ENCODE results near the gene UBAP1L. TPM values are rescaled to one million over a fixed set of nuclear protein-coding genes. Genes with fewer than 3 reads are reported as not detected.

Gene UBAP1L
- total RNA-seq (ENCODE audit: low replicate concordance) = 2.6 and 6.0 TPM in 2 replicates
- long read RNA-seq = 0 reads

- Mint-ChIP-seq H3K27ac (no peak within 1 kb of the TSS), H3K4me1 (ENCODE audit: unreplicated experiment) (peaks cover 15% of the 10 kb centered on the region), H3K36me3 (peaks cover 49% of the 10 kb centered on the region), H3K4me3 (no peak within 1 kb of the TSS), H3K9me3 (no peaks in the 10 kb centered on the region), H3K27me3 (no peaks in the 10 kb centered on the region)
- DNase-seq (ENCODE audit: extremely low spot score, unreplicated experiment) = no peak
- TF ChIP-seq, protein P1, sequence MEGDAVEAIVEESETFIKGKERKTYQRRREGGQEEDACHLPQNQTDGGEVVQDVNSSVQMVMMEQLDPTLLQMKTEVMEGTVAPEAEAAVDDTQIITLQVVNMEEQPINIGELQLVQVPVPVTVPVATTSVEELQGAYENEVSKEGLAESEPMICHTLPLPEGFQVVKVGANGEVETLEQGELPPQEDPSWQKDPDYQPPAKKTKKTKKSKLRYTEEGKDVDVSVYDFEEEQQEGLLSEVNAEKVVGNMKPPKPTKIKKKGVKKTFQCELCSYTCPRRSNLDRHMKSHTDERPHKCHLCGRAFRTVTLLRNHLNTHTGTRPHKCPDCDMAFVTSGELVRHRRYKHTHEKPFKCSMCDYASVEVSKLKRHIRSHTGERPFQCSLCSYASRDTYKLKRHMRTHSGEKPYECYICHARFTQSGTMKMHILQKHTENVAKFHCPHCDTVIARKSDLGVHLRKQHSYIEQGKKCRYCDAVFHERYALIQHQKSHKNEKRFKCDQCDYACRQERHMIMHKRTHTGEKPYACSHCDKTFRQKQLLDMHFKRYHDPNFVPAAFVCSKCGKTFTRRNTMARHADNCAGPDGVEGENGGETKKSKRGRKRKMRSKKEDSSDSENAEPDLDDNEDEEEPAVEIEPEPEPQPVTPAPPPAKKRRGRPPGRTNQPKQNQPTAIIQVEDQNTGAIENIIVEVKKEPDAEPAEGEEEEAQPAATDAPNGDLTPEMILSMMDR (conservative IDR thresholded peaks at IDR 0.05) = no peak
These were observed at the start of gene UBAP1L for GRCh38 chr15:65115086-65115485. TSS of gene UBAP1L (minus strand) at chr15:65115200. CDS start at chr15:65106215, 8,985 bp downstream.

DNA sequence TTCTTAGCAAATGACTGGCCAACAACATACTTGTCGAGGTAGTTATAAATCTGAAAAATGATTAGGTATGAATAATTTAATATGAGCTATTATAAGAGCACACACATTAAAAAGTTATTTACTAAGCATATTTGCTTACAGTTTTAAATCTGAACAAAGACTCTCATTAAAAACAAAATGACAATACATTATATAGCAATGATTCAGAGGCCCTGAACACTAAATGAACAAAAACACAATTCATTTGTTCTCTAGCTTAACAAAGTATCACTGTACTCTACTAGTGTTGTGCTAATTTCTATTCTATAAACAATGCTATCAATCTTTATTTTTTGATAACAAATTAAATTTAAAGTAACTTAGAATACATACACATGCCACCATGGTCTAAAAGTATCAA, 49.1 kb upstream of the UBAP1L start:
- Mint-ChIP-seq H3K4me3 (no peak overlapping the region), H3K27me3 (no peaks in the 10 kb centered on the region), H3K36me3 (peaks cover 9% of the 10 kb centered on the region), H3K27ac (no peak overlapping the region), H3K9me3 (no peaks in the 10 kb centered on the region), H3K4me1 (ENCODE audit: unreplicated experiment) (no peaks in the 10 kb centered on the region)
- no peak for DNase-seq (ENCODE audit: extremely low spot score, unreplicated experiment)
- TF ChIP-seq, protein P1 (conservative IDR thresholded peaks at IDR 0.05) = no peak

- Mint-ChIP-seq H3K9me3 (no peaks in the 10 kb centered on the region), H3K4me1 (ENCODE audit: unreplicated experiment) (no peaks in the 10 kb centered on the region), H3K27ac (no peak overlapping the region), H3K4me3 (no peak overlapping the region), H3K27me3 (no peaks in the 10 kb centered on the region), H3K36me3 (peaks cover 9% of the 10 kb centered on the region)
- TF ChIP-seq, protein P1 (conservative IDR thresholded peaks at IDR 0.05) = no peak
- DNase-seq (ENCODE audit: extremely low spot score, unreplicated experiment) = no peak
These were observed 48.0 kb upstream of the UBAP1L start for GRCh38 chr15:65163041-65163440.

GRCh38 chr15:65156692-65157091, 41.7 kb upstream of the UBAP1L start:
- no peaks in the 10 kb centered on the region for H3K9me3 Mint-ChIP-seq
- DNase-seq (ENCODE audit: extremely low spot score, unreplicated experiment) = no peak
- TF ChIP-seq, protein P1 (conservative IDR thresholded peaks at IDR 0.05) = no peak
- H3K27me3 Mint-ChIP-seq = no peaks in the 10 kb centered on the region
- no peak overlapping the region for H3K4me3 Mint-ChIP-seq
- peaks cover 15% of the 10 kb centered on the region for H3K36me3 Mint-ChIP-seq
- H3K27ac Mint-ChIP-seq = no peak overlapping the region
- no peaks in the 10 kb centered on the region for H3K4me1 Mint-ChIP-seq (ENCODE audit: unreplicated experiment)

- no peak for DNase-seq (ENCODE audit: extremely low spot score, unreplicated experiment)
- Mint-ChIP-seq H3K36me3 (peaks cover 19% of the 10 kb centered on the region), H3K4me3 (no peak overlapping the region), H3K9me3 (no peaks in the 10 kb centered on the region), H3K4me1 (ENCODE audit: unreplicated experiment) (no peaks in the 10 kb centered on the region), H3K27ac (no peak overlapping the region), H3K27me3 (no peaks in the 10 kb centered on the region)
- TF ChIP-seq, protein P1 (conservative IDR thresholded peaks at IDR 0.05) = no peak
These were observed 39.7 kb upstream of the UBAP1L start for GRCh38 chr15:65154720-65155119.

GRCh38 chr15:65147902-65148301, 32.9 kb upstream of the UBAP1L start:
- no peak overlapping the region for H3K27ac Mint-ChIP-seq
- no peak overlapping the region for H3K4me3 Mint-ChIP-seq
- DNase-seq (ENCODE audit: extremely low spot score, unreplicated experiment) = no peak
- TF ChIP-seq, protein P1 (conservative IDR thresholded peaks at IDR 0.05) = no peak
- H3K36me3 Mint-ChIP-seq = peaks cover 15% of the 10 kb centered on the region
- H3K27me3 Mint-ChIP-seq = no peaks in the 10 kb centered on the region
- H3K4me1 Mint-ChIP-seq (ENCODE audit: unreplicated experiment) = no peaks in the 10 kb centered on the region
- no peaks in the 10 kb centered on the region for H3K9me3 Mint-ChIP-seq

Data from type B pancreatic cell (in vitro differentiated cells).